Stimulated activated CD8-positive, alpha-beta memory T cell treated with anti-CD3 and anti-CD28 coated beads, Interleukin-7, amount 100 ng/mL, for 48 hours (primary cell): ENCODE results near the gene OR6S1.
A peak's percentile ranks its signal among the peaks of the same experiment; 100 is the strongest.
"Not testable (repeated sequence)": the region's sequence is repeated elsewhere in the genome, so short reads cannot be mapped to it uniquely, and the experiment has no call there.

ENCODE experiments used
- DNase-seq, 2 donors: peaks; one replicate each; pipeline ENCODE4 v3.0.0-alpha.2; 2020; ENCODE audit warnings: low read depth in 1 of 2; ENCODE audit errors: extremely low read depth in 1 of 2

The OR6S1 gene

DNA sequence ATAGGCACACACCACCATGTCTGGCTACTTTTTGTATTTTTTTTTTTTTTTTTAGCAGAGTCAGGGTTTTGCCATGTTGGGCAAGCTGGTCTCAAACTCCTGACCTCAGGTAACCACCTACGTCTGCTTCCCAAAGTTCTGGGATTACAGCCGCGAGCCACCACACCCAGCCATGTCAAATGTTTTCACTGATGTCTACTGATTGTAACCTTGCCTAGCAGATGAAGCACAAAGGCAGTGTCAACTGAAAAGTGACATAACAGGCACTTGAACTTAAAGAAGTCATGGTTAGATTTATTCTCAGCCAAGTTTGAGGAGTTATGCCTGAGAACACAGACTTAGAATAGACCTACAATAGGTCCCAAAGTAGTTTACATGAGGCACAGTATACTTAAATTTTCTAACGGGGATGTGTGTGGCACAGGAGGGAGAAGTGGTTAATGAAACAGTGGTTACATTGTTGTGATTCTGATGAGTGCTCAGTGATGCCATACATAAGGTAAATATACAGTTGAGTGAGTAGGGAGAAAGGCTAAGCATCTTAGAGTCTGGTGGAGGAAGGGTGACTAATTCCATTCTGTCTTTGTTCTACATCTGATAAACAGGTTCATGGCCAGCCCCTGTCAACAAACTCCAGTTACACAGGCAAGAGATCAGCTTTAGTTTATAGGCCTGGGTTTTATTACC, 30.2 kb upstream of the OR6S1 start:
- DNase-seq, result no peak

GRCh38 chr14:20668969-20669368, 27.5 kb upstream of the OR6S1 start:
- DNase-seq, result no peak

DNA sequence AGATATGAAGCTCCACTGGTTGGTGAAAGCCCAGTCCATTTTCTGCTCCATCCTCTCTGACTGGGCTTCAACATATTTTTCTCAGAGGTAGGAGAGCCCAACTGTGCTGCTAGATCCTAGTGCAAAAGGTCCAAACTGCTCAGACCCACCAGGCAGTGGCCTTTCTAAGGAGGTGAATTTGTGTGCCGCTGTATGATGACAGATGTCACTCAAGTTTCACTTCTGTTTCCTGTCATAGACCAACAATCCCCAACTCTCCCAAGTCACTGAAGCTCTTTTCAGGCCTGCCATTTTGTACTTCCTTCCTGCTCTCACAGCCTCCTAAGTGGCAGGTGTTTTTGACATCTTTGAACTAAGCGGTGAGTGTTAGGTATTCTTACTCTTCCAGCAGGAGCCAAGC, 26.5 kb upstream of the OR6S1 start:
- no peak for DNase-seq

DNA sequence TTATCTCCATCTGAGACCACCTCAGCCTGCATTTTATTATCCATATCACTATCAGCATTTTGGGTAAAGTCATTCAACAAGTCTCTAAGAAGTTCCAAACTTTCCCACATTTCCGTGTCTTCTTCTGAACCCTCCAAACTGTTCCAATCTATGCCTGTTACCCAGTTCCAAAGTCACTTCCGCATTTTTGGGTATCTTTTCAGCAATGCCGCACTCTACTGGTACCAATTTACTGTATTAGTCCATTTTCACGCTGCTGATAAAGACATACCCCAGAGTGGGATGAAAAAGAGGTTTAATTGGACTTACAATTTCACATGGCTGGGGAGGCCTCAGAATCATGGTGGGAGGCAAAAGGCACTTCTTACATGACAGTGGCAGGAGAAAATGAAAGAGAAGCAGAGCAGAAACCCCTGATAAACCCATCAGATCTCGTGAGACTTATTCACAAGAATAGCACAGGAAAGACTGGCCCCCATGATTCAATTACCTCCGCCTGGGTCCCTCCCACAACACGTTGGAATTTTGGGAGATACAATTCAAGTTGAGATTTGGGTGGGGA, 25.0 kb upstream of the OR6S1 start:
- not testable (repeated sequence) for DNase-seq

GRCh38 chr14:20662968-20663732, 21.7 kb upstream of the OR6S1 start:
- peak; percentile 71 to 74 for DNase-seq

DNA sequence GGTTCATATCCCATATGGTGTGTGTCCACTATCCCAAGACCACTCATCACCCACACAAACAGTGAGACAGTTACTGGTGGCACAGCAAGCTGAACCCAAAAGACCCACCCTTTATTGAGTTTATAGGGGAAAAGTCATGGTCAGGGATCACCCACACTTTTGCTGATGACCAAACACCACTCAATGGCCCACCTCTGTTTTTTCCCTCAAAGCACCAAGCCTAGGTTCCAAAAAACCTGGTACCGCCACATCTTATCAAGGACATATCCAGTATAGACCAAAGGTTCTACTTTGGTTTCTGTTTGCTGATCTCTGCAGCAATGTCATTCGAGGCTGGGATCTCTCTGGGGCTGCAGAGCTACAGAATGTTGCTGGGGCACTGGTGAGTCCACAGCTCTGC, 19.7 kb upstream of the OR6S1 start:
- DNase-seq, result no peak

GRCh38 chr14:20659813-20660395, 18.4 kb upstream of the OR6S1 start:
- no peak for DNase-seq

- no peak for DNase-seq
Observed at GRCh38 chr14:20659336-20659735, 17.8 kb upstream of the OR6S1 start.

DNA sequence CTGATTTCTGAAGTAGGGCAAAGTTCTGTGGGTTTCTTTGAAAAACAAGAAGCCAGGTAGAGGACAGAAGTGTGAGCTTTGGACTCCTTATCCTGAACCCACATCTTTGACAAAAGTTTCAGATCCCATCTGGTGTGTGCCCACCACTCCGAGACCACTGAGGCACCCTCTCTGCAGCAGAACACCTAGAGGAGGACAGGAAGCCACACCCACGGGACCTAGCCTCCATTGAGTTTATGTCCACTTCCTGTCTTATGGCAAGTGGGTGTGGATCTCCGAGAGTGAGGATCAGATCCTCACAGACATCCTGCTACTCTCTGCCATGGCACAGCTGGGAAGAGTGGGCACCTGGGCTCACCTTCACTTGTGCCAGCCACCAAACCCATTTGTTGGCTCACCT, 16.8 kb upstream of the OR6S1 start:
- no peak for DNase-seq

GRCh38 chr14:20657216-20658211, 16.0 kb upstream of the OR6S1 start:
- no peak for DNase-seq

GRCh38 chr14:20656274-20656673, 14.8 kb upstream of the OR6S1 start:
- DNase-seq, result no peak

DNA sequence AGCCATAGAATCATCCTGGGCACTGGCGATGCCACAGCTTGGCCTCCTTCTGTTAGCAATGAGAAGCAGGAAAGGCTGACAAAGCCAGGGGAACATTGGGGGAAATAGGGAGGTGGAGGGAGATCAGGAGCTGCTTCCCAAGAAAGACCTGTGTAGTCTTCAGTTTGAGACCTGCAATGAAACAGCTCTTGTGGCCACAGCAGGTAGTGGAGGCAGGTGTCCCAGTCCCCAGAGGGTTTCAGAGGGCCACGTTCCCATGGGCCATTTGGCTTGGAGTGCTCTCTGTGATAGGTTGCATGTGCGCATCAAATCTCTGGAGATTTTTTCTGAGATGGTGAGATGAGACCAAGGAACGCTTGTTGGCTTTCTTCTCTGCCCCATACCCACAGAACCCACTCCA, 14.4 kb upstream of the OR6S1 start:
- DNase-seq, result no peak

DNA sequence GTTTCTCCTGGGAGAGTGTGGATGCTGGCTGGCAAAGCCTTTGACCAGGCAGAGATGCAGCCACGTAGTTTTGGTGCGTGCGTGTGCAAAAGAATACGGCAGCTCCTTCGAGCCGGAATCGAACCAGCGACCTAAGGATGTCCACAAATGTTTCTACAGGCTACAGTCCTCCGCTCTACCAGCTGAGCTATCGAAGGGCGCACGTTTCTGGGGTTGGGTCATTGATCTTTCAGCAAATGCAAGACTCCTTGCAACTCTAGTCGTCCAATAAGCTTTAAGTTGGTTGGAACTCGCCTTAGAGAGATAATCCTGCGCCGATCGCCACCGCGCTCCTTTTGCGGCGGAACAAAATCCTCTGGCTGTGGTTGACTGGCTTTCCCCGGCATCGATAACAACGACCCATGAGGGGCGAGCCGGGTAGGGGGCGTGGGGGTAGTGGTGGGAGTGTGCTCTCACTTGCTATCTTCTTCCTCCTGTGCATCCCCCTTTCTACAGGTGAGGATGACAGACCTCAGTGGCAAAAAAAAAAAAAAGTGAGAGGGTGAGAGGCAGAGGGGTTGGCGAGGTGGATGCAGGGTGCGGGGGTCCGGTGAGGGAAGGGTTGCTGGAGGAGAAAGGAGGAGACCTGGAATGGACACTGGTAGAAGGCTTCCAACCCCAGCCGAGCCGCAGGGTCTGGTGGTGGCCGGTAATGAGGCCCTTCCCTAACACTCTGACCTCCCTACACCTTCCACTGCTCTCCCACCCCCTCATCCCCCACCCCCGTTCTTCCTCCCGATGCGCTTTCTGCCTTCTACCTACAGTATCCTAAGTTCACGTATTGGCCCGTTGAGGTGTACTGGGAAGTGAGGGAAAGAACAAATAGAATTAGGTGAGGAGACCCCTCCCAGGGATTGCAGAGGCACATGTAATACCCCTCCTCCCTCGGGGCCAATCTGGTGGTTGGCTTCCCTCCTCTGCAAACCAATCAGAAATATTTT, 11.8 kb upstream of the OR6S1 start:
- DNase-seq, result no peak

- no peak for DNase-seq
Observed at GRCh38 chr14:20645481-20645880, 4.0 kb upstream of the OR6S1 start.

DNA sequence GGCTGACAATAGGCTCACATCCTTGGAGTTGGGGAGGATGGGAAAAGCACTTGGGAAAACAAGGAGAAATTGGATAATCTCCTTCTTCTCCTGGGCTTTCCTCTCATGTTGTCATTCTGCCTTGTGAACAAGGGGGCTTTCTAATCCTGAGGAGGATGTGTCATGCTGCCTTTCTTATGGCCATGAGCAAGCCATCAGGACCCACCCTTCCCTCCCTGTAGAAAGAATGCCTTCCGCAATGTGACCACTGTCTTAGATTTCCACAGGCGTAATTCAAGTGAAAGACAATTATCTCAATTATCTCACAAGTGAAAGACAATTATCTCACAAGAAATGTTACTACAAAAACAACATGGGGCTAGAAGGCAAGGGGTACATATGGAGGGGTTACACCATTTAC, 3.0 kb upstream of the OR6S1 start:
- DNase-seq, result no peak

DNA sequence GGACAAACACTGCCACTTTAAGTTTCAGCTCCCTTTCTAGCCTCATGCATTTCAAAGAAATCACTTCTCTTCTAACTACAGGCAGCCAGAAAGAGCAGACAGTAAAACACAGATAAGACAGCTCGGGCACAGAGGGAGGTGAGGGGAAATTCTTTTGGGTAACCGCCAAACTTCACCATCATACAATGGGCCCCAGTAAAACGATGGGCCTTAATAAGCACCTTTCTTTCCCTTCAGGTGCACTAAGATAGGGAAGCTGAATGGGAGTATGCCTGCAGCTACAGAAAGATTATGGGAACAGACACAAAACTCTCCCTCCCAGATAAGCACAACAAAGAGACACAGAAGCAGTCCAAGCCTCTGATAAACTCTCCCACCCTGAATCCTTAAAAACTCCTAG, 1.3 kb upstream of the OR6S1 start:
- DNase-seq, result not testable (repeated sequence)

DNA sequence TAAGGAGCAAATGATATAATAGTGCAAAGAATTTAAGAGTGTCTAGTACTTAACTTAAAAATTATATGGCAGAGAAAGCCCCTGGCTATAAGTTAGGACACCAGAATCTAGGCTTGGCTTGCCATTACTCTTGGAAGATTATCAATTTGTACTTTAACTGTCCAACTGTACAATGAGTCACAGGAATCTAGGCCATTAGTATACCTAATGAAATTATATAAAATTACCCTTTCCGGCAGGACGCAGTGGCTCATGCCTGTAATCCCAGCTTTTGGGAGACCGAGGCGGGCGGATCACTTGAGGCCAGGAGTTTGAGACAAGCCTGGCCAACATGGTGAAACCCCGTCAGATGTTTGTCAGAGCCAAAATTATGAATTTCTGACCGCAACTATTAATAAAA, 691 bp upstream of the OR6S1 start:
- DNase-seq, result no peak

DNA sequence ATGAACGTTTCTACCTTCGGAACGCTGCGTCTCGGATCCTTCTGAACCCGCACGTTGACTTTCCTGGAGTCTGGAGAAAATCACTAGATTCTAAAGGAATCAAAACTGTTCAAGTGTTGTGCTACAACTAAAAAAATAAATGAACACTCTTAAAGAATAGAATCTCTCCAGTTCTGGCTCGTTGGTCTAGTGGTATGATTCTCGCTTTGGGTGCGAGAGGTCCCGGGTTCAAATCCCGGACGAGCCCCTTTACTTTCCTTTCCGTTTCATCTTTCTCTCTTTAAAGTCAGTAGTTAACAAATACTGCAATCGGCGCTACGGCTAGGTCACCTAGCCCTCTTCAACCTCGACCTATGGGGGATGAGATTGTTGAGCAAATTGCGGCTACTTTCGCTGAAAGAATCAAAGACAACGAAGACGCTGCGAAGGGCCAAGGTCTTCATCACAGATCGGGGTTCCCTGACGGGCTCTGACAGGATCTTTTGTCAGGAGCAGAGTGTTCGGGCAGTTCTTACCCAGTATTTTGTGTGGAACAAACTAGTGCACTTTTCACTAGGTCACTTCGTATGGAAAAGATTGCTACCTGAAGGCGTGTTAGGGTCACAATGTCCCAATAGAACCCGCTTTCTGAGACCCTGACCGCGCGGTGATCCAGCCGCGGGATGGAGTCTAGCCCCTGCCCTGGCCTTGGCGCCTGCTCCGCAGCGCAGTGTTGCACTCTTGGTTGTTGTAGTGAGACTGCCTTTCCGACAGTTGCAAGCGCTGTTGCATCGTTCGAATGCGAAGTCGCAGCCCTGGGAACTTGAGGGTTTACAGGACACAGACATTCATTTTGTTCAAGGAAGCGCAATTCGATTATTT, 8.4 kb downstream of the OR6S1 start:
- DNase-seq, result peak in 1 of 2 donors; percentile 63

- DNase-seq, result no peak
Observed at GRCh38 chr14:20632448-20632830, 9.1 kb downstream of the OR6S1 start.
